ENCODE measurements around the gene STK33.

DNA sequence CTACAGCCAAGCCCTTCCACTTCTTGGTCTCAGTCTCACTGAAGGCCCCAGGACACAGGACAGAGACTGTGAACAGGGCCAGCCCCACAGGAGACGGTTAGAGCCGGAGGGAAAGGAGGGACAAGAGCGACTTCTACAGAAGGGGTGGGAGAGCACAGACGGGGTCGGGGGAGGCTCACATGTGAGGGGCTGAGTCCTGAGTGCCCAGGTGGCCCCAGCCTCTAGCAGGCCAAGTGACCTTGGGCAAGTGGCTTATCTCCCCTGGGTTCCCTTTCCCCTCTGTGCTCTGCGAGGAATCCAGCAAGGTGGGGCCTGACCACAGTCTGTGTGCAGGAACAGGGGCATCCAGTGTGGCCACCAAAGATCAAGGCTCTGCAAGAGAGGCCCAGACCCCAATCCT is 227.7 kb downstream of the STK33 start:
- TF ChIP-seq EZH2 (IDR thresholded peaks at IDR 0.05; ENCODE audit: low read length, missing control alignments) (no peak), CTCF (conservative IDR thresholded peaks at IDR 0.05 in 1 of 2, IDR thresholded peaks at IDR 0.05 in 1 of 2; ENCODE audit: low read depth in 1 of 2, low read length in 2 of 2) (no peak)
